DMS53 treated with DMSO at 0.1 percent for 48 hours (cell line): ENCODE measurements around the gene IDH3G.
"Not testable (repeated sequence)": the region's sequence is repeated elsewhere in the genome, so short reads cannot be mapped to it uniquely, and the experiment has no call there.

Experiments
- DNase-seq: peaks from one replicate; lab custom pipeline; 2025; ENCODE audit not compliant: unreplicated experiment; lab: John Stamatoyannopoulos, UW

Gene IDH3G

DNA sequence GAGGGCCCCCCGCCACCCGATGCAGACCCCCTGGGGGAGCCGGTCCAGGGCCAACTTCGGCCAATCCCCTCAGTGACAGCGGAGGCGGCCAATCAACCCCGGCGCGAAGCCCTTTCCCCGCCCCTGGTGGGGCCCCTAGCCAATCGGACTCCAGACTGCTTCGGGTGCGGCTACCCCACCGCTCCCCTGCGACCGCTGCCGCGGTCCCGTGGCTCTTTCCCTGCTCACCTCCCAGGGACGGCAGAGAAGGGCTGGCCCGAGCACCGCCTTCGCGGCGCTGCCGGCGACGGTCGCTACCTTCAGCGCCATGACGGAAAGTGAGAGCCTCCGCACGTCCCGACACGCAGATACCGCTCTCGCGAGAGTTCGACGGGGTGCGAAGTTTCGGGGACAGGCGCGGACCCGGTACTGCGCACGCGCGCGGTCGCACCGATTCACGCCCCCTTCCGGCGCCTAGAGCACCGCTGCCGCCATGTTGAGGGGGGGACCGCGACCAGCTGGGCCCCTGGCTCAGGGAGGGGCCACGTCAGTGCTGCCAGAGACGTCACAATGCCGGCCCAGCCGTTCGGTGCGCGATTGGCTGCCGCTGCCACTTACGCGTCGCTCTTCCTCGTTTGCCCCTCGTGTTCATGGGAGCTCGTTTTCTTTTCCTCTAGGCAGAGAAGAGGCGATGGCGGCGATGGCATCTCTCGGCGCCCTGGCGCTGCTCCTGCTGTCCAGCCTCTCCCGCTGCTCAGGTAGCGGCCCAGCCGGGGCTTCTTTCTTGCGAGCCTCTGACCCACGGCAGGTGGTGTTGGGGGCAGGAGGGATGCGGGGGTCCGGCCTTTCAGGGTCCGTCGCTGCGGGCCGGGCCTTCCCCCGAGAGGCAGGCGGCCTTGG is at the start of gene IDH3G, which contains the start of gene SSR4:
Gene IDH3G (minus strand): TSS at position 358 of the 879 bp plus-strand sequence. CDS start 49 bp downstream, at position 309.
Gene SSR4 (plus strand): TSS at position 651 of the 879 bp plus-strand sequence. CDS start 20 bp downstream, at position 671.
- peak; percentile 96 for DNase-seq

DNA sequence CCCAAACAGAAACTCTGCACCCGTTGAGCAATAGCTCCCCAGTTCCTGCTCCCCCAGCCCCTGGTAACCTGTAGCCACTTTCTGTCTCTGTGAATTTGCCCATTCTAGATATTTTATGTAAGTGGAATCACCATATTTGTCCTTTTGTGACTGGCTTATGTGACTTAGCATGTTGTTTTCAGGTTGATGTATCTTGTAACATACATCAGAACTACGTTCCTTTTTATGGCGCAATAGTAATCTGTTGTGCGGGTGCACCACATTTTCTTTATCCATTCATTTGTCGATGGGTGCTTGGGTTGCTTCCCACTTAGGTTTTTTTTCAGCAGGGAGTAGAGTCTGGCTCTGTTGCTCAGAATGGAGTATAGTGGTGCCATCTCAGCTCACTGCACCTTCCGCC is 42.7 kb upstream of the IDH3G start:
- no peak for DNase-seq

DNA sequence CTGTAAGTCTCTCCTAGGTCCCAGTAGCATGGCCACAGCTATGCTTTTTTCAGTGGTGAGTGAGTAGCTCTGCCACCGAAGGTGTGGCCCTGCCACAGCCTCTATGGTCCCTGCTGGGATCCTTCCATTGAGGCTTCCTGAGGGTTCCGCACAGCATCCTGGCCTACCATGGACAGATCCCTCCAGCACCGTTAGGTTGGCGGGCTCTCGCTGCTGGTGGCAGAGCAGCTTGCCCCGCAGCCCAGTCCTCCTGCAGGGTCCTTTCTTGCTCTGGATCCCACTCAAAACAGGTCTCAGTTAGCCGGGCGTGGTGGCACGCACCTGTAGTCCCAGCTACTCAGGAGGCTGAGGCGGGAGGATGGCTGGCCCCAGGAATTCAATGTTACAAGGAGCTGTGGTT is 38.6 kb upstream of the IDH3G start:
- DNase-seq, result no peak

DNA sequence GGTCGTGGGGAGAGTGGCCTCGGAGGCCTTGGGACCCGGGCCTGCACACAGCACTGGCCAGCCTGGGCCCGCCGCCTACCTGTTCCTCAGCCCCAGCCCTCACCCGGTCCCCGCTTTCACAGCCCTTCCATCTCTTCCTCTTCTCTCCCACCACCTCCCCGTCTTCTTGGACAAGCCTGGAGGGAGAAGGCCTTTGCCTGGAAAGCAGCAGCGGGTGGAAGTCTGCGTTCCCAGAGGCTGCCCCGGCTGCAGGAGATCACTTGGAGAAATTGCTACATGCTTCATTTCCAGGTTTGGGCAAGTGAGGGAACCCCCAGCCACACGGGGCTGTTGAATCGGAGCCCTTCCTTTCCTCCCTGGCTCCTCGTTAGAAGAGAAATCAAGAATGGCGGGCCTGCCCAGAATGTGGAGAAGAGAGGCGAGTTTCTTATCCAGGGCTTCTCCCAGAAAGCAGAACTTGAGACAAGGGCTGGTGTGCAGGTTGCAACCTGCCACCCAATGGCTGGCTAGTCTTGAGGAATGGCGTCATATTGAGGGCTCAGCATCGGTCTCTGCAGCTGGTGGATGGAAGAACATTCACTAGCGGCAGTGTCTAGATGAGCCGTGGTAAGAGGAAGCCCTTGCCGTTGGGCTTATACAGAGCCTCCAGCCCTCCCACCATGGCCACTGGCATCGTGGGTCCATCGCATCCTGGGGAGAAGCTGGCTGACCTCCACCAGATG is 37.4 kb upstream of the IDH3G start:
- DNase-seq, result no peak

DNA sequence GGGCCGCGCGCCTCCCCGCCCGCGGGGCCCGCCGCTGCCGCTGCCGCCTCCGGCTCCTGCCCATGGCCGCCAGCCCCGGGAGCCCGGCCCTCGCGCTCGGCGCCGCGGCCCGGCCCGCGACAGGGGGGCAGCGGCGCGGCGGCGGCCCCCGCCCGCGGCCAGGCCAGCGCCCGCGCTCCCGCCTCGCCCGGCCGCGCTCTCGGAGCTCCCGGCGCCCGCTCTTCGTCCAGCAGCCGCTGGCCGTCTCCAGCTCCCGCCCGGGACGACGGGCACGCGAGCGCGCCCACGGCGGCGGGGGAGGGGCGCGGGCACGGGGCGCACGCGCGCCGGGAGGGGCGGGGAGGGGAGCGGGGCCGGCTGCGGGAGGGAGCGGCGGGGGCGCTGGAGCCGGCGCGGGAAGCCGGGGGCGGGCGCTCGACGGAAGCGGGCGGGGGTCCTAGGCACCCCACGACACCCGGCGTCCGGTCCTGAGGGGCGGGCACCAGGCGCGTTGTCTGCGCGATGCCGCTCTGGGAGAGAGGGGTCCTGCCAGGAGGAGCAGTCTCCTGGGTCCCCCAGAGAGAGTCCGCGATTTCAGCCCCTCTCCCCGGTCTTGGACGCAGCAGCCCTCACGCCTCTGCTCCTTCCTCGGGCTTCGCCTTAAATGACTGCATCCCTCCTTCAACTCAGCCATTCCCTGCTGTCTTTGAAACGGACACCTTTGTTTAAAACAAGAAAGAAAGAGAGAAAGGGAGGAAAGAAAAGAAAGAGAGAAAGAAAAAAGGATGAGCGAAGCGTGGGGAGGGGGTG is 36.7 kb upstream of the IDH3G start:
- DNase-seq, result no peak

DNA sequence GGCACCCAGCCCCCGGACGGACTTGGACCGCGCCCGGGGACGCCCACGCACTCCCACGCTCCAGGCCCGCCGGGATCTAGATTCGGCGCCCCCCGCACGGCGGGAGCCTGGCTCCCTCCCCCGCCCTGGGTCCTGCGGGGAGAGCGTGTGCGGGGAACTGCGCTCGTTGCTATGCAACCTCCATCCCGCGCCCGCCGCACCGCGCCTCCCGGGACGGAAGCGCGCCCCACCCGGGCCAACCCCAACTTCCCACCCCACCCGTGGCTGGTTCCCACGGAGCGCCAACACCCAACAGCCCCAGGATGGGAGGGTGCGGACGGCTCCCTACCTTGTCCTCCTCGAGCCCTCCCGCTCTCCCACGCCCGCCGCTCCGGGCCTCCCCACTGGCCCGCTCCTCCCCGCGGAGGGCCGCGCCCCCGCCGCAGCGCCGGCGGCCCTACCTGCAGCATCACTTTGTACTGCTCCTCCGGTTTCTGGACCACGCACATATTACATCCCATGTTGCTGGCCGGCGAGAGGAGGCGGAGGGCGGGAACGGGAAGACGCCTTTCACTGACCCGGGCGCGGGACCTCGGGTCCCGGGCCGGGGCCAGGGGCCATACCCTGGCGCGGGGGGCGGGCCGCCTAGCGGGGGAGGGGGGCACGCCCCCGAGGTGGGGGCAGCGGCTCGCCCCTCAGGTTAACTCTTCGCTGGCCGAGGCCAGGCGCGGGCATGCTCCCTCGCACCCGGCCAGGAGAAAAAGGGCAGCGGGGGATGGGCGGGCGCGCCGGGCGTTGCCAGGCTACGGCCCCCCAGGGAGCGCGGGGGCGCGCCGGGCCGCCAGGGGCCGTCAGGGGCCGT is 35.8 kb upstream of the IDH3G start, which contains the start of gene PDZD4:
Gene PDZD4 (minus strand): TSS at position 746 of the 841 bp plus-strand sequence. CDS start 246 bp downstream, at position 500.
- no peak for DNase-seq

DNA sequence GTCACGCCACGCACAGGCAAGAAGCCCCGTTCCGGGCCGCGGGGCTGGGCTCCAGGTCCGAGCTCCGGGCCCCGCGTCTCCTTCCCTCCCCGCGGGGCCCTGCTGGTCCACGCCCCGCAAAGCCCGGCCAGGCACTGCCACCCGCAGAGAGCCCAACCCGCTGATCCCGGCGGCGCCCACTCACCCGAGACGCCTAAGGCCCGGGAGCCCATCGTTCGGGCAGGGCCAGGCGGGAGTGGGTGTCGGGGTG is 35.3 kb upstream of the IDH3G start:
- no peak for DNase-seq

DNA sequence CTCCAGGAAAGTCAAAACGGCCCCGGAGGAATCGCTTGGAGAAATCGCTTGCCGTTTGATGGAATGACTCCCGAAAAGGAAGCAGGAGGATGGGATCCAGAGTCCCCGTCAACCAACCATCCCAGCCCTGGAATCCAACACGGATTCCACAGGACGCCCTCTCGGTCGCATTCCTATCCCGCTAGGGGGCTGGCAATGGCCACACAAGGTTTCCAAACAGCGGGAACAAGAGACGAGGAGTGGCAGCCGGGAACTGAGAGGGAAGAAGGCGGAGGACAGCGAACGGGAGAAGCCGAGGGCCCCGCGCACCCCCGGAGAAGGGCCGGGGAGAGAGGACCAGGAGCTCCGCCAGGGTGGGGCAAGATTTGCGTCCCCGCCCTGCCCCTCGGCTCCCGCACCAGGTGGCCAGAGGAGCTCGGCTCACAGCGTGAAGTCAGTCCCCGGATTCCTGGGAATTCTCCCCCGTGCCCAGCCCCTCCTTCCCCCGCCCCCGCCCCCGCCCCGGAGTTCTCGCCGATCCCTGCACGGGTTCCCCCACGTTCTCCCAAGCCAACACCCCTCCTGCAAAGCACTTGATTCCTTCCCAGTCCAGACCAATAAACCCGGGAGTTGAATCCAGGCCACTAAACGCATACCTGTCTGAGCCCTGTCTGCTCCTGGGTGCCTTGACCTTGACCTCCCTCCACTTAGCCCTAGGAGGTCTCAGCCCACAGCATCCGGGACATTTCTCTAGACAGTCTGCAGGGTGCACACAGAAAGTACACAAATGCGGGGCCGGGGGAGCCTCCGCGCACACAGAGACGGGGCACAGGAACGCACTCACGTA is 34.8 kb upstream of the IDH3G start:
- DNase-seq, result no peak

DNA sequence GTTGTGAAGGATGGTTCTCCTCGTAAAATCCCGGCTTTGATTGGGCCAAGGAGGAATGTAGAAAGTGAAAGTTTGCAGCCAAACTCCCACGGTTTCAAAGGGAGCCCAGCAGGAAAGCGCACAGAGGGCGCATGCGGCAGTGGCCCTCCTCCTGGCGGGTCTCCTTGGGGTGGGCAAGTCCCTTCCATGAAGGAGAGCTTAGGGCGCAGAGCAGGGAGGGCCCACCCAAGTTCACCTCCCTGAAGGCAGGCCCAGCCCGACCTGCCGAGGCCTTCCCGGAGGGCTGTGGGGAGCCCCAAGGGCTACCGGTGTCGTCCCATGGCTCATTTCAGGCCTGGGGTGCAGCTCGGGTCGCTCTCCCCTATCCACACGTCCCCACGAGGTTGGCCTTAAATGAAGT is 34.1 kb upstream of the IDH3G start:
- no peak for DNase-seq

DNA sequence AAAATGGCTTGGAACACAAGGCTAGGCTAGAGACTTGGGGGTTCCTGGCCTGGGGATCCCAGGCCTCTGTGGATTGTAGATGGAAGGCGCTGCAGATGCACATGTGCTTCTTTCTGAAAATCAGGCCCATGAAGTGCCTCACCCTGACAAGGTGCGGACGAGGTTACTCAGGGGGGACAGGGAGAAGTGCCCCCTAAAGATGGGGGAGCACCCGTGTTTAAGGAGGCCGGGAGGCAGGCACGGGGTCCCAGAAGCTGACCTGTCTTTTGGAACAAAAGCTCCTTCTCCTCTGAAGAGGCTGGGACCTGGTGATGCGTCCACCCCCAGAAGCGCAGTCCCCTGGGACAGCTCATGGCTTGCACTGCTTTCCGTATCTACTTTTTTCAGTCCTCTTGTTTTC is 33.7 kb upstream of the IDH3G start:
- no peak for DNase-seq

DNA sequence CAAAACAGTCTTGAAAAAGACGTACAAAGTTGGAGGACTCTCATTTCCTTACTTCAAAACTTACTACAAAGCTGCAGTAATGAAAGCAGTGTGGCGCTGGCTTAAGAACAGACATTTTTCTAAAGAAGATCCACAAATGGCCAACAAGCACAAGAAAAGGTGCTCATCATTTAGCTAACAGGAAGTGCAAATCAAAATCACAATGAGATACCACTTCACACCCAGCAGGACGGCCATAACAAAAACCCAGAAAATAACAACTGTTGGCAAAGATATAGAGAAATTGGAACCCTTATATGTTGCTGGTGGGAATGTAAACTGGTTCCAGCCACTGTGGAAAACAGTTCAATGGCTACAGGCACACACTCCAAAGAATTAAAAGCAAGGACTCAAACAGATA is 32.8 kb upstream of the IDH3G start:
- DNase-seq, result no peak

DNA sequence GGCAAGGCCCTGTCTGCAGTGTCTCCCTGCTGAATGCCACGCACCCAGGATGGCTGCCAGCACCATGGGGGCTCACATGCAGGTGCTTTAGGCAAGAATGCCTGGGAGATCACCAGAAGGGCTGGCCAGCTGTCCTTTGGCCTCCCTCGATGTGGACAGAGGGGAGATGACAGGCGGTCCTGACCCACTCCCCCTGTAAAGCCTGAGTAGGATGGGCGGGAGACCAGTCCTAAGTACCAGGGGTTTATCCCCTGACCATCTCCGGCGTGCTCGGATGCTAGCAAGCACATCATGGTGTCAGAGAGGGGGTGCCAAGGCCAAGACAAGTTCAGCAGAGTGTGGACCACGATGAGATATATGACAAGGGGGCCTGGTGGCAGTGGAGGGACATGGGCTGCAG is 30.9 kb upstream of the IDH3G start:
- no peak for DNase-seq

DNA sequence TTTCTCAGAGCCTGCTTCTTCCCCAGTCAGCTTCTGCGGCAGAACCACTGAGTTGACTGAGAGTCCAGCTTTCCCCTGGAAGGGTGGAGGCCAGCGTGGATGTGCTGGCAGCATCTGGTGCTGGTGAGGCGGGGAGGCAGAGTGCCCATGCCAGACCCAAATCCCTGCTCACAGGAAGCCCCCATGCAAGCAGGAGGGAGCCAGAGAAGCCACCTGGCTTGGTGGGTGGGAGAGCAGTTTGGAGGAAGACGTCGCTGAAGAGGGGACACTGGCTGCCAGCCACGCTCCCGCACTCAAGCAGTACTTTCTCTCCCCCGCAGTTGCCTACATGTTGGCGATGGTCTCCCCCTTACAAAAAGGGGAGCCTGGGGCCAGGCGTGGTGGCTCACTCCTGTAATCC is 30.2 kb upstream of the IDH3G start:
- DNase-seq, result no peak

DNA sequence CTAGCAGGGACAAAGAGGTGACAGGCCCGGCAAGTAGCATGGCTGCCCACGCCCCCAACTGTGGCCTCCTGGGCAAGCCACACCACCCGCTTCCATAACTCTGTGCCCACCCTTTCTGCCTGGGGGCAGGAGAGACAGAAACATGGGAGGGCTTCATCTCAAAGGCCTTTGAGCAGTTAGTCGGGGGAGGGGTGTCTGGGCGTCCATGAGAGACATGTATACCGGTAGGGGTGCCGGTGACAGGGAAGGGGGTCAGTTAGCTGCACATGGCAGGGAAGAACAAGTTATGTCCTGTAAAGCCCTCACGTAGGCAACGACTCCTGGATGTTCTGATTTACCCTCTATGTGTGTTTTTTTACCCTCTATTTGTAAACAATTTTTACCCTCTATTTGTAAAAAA is 26.9 kb upstream of the IDH3G start:
- no peak for DNase-seq

DNA sequence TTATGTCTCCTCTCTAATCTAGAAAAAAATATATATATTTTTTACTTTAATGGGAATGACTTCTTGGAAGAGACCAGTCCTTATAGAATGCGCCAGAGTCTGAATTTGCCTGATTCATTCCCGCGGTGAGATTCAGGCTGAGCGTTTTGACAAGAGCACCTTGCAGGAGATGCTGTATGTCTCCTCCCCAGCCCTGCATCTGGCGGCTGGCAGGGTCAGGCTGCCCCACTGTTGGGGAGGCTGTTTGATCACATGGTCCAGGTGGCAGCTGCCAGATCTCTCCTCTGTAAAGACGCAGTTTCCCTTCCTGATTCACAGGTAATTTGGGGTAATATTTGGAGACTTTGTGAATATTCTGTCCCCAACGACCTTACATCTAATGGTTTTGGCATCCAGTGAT is 26.4 kb upstream of the IDH3G start:
- no peak for DNase-seq

DNA sequence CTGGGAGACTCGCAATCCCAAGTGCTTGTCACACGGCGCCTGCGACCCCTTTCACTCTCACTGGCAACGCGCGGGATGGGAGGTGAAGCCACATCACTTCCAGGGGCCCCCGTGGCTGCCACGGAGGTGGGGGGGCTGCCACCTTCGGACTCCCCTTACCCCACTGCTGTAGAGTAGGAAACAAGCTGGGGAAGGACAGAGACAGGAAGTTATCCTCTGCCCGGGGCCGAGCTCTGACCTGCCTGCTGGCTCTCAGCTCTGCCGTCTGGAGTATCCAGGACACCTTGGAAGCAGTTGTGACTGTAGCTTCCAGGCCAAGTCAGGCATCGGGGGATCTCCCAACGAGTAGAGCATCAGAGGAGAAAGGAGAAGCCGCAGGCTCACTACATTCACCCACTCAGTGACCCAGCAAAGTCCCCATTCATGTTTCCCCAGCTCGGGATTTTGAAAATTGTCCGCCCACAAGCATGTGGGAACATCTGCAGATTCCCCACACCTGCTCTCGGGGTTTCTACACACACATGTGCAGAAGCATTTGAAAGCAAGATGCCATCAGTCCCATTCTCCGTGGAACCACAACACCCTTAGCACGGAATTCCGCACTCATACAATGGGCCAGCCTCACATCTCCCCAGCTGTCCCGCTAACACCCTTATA is 25.3 kb upstream of the IDH3G start:
- DNase-seq, result no peak

DNA sequence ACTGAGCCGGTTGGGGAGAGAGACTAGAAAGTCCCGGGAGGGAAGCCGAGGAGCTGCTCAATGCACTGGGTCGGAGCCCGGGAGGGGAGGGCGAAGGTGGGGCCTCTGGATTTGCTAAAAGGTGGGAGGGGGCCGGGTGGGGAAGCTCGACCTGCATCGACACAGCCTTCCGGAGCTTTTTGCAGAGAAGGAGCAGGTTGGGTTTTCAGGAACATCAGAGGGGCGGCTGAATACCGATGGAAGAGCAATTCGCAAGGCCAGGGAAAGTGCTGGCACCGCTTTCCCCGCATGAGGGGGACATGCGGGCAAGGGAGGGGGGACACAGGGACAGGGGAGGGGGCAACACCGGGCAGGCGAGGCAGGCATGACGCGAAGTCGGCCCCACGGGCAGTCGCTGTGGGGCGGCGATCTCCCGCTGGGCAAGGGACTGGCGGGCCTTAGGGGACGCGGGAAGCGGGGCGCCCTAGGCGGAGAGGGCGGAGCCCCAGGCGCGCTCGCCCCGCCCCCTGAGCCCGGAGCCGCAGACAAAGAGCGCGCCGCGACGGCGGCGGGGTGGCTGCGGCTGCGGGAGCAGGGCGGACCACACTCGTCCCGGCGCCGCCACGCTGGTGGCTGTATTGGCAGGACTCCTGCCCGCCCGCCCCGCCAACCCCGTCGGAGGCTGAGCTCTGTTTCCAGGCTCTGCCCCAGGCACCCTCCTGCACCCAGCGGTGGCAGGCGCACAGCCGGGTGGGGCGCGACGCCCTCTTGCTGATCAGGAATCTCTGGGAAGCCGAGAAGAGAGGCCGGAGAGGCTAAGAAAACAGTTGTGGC is 24.6 kb upstream of the IDH3G start:
- no peak for DNase-seq

DNA sequence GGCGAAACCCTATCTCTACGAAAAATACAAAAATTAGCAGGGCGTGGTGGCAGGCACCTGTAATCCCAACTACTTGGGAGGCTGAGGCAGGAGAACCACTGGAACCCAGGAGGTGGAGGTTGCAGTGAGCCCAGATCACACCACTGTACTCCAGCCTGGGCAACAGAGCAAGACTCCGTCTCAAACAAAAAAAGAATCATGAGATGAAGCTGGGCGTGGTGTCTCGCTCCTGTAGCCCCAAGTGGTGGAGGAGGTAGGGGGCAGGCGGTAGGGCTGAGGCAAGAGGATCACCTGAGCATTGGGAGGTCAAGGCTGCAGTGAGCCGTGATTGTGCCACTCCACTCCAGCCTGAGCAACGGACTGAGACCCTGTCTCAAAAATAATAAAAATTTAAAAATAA is 23.9 kb upstream of the IDH3G start:
- DNase-seq, result not testable (repeated sequence)
